Fibroblast of upper back skin (primary cell): ENCODE data around the gene GSTT2.

Experiments used
- DNase-seq: peaks from one replicate; pipeline ENCODE4 v3.0.0-alpha.2; 2013

Gene GSTT2

DNA sequence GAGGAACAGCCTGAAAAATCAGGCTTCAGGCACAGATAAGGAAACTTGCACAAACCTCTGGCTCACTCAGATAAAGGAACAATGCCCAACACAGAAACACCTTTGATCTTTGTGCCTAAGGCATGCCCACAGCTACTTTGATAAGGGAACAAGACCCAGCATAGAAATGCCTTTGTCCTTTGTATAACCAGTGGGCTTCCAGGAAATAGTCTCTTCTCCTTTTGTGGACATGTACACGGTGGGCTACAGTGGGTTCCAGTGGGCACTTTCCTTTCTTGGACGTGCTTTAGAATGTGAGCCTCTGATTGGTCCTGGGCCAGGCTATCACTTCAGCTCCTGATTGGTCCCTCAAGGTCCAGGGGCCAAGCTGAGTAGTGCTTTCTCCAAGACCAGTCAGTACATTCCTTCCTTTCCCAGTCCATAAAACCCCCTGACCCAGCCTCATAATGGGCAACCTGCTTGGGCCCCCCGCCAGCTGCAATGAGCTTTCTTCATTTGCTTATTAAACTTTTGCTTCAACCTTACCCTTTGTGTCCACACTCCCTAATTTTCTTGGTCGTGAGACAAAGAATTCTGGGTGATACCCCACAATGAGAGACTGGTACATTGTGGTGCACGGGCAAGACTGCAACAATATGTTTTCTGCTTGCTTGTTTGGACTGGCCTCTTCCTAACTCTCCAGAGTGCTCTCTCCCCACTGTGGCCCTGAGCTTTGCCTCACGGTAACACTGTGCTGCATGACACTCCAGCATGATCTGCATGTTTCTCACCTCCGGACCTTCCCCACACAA, 29.5 kb downstream of the GSTT2 start:
- no peak for DNase-seq

DNA sequence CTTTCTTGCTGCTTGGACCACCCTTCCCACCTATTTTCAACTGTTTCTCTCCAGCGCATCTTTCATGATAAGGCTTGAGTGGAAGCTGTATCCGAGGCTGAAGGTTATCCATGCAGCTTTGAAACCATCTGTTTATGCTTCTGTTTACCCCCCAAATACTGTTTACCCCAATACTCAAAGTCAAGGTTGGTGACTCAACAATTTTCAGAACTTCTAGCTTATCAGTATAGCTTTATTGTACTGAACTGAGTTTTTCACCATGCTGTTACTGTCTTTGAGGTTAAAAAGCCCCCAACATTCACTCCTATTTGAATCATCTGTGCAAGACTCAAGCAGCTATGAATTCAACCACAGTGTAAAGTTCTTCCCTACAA, 30.1 kb downstream of the GSTT2 start:
- DNase-seq, result no peak

DNA sequence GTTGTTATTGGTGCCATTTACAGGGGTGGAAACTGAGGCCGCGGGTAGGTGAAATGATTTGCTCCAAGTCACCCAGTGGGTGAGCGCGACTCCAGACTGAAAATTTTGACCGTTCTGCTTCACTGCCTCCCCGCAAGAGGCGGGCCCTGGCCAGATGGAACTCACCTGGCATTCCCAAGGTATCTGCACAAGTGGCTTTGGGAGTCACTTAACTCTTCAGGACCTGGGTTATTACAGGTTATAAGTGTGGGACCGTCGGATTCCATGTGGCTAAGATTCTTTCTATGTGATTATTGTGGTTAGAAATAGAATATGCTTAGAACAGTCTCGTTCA, 31.8 kb downstream of the GSTT2 start:
- DNase-seq, result no peak

DNA sequence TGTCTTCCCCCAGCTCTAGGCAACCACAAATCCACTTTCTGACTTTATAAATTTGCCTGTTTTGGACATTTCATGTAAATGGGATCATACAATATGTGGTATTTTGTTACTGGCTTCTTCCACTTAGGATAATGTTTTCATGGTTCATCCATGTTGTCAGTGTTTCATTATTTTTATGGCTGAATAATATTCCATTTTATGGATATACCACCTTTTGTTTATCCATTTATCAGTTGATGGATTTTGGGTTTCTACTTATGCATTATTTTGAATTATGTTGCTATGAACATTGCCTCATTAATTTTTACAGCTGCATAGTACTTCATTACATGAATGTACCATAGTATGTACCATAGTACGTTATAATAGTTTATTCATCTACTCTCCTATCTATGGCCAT, 36.2 kb downstream of the GSTT2 start:
- DNase-seq, result no peak

DNA sequence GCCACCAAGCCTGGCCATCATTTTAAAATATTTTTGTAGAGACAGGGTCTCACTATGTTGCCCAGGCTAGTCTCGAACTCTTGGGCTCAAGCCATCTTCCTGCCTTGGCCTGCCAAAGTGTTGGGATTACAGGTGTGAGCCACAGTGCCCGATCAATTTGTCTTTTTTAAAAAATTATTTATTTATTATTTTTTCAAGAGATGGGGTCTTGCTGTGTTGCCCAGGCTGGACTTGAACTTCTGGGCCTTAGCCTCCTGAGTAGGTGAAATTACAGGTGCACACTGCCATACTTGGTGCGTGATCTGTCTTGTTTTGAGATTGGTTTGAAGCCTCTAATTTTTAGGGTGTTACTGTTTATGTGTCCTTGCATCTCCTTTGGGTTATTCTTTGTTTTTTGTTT, 41.4 kb downstream of the GSTT2 start:
- no peak for DNase-seq

DNA sequence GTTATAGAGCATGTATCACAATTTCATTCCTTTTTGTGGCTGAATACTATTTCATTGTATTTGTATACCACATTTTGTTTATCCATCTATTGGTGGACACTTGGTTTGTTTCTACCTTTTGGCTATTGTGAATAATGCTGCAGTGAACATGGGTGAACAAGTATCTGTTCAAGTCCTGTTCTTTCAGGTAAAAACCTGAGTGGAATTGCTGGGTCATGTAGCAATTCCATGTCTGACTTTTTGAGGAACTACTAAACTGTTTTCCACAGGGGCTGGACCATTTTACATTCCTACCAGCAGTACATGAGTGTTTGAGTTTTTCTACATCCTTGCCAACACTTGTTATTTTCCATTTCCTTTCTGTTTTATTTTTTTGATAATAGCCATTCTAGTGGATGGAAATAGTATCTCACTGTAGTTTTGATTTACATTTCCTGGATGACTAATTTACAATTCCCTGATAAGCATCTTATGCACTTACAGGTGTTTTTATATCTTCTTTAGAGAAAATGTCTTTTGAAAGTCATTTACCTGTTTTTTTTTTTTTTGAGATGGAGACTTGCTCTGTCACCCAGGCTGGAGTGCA, 43.4 kb downstream of the GSTT2 start:
- DNase-seq, result no peak

DNA sequence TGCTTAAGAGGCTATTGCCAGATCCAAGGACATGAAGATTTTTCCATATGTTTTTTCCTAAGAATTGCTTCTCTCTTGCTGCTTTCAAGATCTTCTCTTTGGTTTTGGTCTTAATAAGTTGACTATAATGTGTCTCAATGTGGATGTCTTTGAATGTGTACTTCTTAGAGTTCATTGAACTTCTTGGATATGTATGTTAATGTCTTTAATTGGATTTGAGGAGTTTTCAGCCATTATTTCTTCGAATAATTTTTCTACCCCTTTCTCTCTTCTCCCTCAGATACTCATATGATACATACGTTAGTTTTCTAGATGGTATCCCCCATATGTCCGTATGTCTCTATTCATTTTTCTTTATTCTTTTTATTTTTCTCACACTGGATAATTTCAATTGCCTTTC, 44.4 kb downstream of the GSTT2 start:
- DNase-seq, result no peak

DNA sequence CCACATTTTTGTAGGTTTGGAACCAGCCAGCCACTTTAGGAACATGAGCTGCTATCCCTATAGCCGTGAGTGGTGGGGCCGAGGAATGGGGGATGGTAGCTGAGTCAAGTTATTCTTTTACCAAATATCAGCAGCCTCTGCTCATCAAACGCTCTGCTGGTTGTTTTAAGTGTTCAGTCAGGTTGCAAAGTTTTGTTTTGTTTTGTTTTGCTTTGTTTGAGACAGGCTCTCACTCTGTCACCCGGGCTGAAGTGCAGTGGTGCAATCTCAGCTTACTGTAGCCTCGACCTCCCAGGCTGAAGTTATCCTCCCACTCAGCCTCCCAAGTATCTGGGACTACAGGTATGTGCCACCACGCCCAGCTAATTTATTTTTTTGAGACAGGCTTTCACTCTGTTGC, 45.5 kb downstream of the GSTT2 start:
- no peak for DNase-seq

DNA sequence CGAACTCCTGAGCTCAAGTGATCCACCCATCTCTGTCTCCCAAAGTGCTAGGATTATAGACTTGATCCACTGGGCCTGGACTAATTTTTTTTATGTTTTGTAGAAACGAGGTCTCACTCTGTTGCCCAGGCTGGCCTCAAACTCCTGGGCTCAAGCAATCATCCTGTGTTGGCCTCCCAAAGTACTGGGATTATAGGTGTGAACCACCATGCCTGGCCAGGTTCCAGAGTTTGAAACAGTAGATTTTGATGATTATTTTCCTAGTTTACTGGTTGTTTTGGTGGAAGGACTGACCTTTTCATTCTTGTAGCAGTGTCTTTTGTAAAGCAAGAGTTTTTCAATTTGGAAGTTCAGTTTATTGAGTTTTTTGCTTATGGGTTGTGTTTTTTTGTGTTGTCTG, 46.1 kb downstream of the GSTT2 start:
- DNase-seq, result no peak

DNA sequence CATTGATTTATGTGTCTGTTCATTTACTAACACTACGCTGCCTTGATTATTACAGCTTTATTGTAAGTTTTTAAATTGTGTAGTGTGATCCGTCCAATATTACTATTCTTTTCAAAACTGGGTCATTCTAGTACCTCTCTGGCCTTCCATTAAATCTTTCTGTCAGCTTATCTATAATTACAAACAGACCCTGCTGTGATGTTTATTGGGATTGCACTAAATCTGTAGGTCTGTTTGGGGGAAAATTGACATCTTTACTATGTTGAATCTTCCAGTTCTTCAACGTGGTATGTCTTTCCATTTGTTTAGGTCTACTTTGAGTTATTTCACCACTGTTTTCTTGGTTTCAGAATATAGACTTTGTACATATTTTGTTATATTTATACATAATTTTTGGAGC, 46.8 kb downstream of the GSTT2 start:
- no peak for DNase-seq

DNA sequence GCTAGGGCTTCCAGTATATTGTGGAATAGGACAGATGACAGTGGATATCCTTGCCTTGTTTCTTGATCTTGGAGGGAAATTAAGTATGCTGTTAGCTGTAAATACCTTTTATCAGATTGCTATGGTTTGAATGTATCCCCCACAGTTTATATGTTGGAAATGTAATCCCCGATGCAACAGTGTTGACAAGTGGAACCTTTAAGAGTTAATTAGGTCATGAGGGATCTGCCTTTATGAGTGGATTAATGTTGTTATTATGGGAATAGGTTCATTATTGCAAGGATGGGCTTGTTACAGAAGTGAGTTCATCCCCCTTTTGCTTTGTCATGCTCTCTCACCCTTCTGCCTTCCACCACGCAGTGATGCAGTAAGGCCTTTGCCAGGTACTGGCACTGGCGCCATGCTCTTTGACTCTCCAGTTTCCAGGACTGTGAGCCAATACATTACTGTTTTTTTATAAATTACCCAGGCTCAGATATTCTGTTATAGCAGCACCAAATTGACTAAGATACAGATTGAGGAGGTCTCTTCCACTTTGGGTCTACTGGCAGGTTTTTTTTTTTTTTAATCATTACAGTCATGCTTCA, 47.5 kb downstream of the GSTT2 start:
- DNase-seq, result no peak

DNA sequence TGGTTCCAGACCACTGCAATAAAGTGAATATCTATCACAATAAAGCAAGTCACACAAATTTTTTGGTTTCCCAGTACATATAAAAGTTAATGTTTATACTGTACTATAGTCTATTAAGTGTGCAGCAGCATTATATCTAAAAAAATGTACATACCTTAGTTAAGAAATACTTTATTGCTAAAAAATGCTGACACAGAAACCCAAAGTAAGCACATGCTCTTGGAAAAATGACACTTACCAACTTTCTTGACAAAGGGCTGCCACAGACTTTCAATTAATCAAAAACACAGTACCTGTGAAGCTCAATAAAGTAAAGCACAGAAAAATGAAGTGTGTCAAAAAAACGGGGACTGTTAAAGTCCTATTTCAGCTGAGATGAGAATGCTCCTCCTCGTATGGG, 48.1 kb downstream of the GSTT2 start:
- DNase-seq, result no peak

DNA sequence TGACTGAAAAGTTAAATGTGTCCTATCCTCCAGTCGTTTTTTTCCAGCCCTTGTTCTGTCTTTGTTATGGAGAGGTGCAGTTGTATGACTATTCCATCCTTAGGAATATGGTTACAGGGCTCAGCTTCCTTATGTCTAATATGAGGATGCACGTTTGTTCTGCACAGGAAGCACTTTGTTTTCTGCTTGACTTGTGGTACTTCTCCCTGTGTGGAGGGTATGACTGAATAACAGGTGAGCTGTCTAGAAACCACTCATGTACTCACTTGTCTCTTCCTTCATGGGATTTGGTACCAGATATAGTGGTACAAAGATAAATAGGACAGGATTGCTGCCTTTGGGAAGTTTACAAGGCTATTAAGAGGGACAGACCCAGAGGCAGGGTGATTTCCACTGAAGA, 48.6 kb downstream of the GSTT2 start:
- no peak for DNase-seq

DNA sequence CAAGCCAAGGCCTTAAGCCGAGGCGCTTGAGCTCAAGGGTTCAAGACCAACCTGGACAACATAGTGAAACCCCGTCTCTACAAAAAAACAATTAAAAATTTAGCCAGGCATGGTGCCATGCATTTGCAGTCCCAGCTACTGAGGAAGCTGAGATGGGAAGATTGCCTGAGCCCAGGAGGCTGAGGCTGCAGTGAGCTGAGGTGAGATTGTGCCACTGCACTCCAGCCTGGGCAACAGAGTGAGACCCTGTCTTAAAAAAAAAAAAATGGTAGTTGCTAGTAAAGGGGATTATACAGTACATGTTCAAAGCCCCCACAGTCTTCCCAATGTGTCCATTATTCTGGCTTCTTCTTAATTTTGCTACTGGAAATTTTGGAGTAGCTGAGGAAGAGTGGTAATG, 49.4 kb downstream of the GSTT2 start:
- no peak for DNase-seq

DNA sequence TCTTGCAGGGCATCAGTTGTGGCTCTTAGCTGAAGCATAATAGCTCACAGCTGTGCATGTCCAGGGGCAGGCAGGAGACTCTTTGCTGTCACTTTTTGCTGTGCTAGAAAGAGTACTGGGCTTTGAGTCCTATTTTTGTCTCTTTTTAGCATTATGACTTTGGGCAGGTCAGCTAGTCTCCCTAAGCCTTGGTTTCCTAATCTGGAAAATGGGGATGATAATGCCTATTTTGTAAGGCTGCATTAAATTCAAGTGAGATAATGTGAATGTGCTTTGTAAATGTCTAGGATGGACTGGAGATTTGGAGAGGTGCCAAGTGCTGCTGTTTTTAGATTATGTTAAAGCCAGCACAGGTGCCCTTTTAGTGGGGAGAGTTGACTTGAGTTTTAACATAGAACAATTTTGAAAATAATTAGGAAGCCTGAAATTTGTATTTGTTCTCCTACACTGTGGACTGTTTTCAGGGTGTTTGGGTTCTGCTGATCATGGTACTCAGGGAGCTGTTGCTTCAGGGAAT, 50.3 kb downstream of the GSTT2 start:
- DNase-seq, result no peak
